ENCODE data around the gene IFT122.

IFT122 gene

GRCh38 chr3:129555153-129555550, 115.1 kb downstream of the IFT122 start:
- peaks cover 6% of the 10 kb centered on the region for H3K36me3 Mint-ChIP-seq (ENCODE audit: low read depth)
- peaks cover 69% of the 10 kb centered on the region for H3K4me1 Mint-ChIP-seq
- H3K27me3 Mint-ChIP-seq (ENCODE audit: low read depth, poor library complexity): no peaks in the 10 kb centered on the region
- H3K4me3 Mint-ChIP-seq: no peak overlapping the region
- H3K9me3 Mint-ChIP-seq: no peaks in the 10 kb centered on the region
- TF ChIP-seq, protein P1, sequence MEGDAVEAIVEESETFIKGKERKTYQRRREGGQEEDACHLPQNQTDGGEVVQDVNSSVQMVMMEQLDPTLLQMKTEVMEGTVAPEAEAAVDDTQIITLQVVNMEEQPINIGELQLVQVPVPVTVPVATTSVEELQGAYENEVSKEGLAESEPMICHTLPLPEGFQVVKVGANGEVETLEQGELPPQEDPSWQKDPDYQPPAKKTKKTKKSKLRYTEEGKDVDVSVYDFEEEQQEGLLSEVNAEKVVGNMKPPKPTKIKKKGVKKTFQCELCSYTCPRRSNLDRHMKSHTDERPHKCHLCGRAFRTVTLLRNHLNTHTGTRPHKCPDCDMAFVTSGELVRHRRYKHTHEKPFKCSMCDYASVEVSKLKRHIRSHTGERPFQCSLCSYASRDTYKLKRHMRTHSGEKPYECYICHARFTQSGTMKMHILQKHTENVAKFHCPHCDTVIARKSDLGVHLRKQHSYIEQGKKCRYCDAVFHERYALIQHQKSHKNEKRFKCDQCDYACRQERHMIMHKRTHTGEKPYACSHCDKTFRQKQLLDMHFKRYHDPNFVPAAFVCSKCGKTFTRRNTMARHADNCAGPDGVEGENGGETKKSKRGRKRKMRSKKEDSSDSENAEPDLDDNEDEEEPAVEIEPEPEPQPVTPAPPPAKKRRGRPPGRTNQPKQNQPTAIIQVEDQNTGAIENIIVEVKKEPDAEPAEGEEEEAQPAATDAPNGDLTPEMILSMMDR (IDR thresholded peaks at IDR 0.05): no peak
- H3K27ac Mint-ChIP-seq: no peak overlapping the region
- no peak for DNase-seq

DNA sequence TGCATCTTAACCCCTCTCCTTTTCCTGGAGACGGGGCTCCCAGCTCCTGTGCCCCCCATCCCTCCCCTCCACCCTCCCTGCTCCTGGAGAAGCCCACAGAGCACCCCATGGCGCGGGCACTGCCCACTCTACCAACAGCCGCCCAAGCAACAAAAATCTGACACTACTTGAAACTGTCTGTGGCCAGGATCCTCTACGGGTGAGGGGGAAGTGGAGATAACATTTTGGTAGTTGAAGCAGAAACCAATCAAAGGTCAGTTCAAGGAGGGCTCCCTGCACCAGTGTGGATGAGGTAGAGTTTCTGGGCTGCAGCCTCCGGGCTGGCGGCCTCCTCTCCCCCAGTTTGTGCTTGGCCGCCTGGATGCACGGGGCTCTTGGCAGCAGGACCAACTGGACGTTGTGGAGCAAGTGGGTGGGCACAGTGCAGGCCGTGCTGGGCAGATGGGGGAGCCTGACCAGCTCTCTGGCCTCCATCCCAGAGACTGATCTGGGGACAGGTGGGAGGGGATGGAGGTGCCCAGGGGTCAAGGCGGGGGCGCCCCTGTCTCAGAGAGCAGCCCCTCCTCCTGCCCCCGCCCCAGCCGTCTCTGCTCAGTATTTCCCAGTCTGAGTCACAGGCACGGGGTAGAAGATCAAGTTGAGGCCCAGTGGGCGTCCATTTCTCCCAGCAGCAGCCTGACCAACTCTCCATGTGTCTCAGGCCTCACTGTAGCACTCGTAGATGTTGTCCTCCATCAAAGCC, 115.8 kb downstream of the IFT122 start:
- peaks cover 6% of the 10 kb centered on the region for H3K36me3 Mint-ChIP-seq (ENCODE audit: low read depth)
- TF ChIP-seq, protein P1 (IDR thresholded peaks at IDR 0.05): no peak

DNA sequence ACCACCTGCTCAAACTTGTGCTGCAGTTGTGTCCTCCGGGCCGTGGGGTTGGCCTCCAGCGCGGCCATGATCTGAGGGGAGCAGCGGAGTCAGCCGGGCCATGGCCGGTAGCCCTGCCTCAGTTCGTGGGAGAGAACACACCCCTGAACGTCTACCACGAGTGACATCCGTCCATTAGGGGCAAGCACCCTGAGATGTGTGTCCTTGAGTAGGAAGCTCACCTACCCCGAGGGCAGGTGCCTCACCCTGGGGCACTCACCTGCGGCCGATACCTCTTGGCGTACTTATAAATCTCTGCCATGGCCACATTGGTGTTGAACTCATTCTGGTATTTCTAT, 116.3 kb downstream of the IFT122 start:
- Mint-ChIP-seq H3K4me1 (peaks cover 78% of the 10 kb centered on the region), H3K36me3 (ENCODE audit: low read depth) (peaks cover 6% of the 10 kb centered on the region), H3K4me3 (no peak overlapping the region), H3K9me3 (no peaks in the 10 kb centered on the region), H3K27ac (no peak overlapping the region), H3K27me3 (ENCODE audit: low read depth, poor library complexity) (no peaks in the 10 kb centered on the region)
- DNase-seq: no peak
- TF ChIP-seq, protein P1 (IDR thresholded peaks at IDR 0.05): no peak

More for the DNA sequence above, 115.8 kb downstream of the IFT122 start:
- Mint-ChIP-seq H3K9me3 (no peaks in the 10 kb centered on the region), H3K4me3 (no peak overlapping the region), H3K4me1 (peaks cover 74% of the 10 kb centered on the region), H3K27ac (no peak overlapping the region), H3K27me3 (ENCODE audit: low read depth, poor library complexity) (no peaks in the 10 kb centered on the region)
- DNase-seq: no peak

- H3K4me1 Mint-ChIP-seq: peaks cover 78% of the 10 kb centered on the region
- DNase-seq: no peak
- peak overlapping the region; percentile 65 for H3K27ac Mint-ChIP-seq
- peak overlapping the region; percentile 41 for H3K4me3 Mint-ChIP-seq
- H3K27me3 Mint-ChIP-seq (ENCODE audit: low read depth, poor library complexity): no peaks in the 10 kb centered on the region
- TF ChIP-seq, protein P1 (IDR thresholded peaks at IDR 0.05): no peak
- H3K9me3 Mint-ChIP-seq: no peaks in the 10 kb centered on the region
- H3K36me3 Mint-ChIP-seq (ENCODE audit: low read depth): peaks cover 6% of the 10 kb centered on the region
These were observed 117.0 kb downstream of the IFT122 start for GRCh38 chr3:129556890-129557547.

DNA sequence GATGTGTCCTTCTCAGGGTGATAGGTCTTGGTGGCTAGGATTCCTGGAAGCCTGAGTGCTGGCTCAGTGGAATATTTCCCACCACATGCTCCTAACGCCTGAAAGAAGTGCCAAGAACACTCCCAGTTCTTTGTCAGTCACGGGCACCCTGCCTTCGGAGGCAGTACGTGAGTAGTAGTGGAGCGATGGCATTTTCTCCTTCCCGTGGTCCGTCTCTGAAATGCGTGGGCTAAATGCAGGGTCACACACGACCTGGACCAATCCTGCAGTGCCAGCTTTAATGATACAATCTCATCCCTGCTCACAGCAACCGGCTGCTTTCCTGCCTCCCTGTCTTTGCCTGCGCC, 117.5 kb downstream of the IFT122 start:
- no peaks in the 10 kb centered on the region for H3K9me3 Mint-ChIP-seq
- H3K27me3 Mint-ChIP-seq (ENCODE audit: low read depth, poor library complexity): no peaks in the 10 kb centered on the region
- no peak for DNase-seq
- peaks cover 6% of the 10 kb centered on the region for H3K36me3 Mint-ChIP-seq (ENCODE audit: low read depth)
- H3K4me1 Mint-ChIP-seq: peaks cover 74% of the 10 kb centered on the region
- peak overlapping the region; percentile 41 for H3K4me3 Mint-ChIP-seq
- peak overlapping the region; percentile 65 for H3K27ac Mint-ChIP-seq
- TF ChIP-seq, protein P1 (IDR thresholded peaks at IDR 0.05): no peak
